T-cell (primary cell): ENCODE measurements around the gene HAND1. TPM values are rescaled to one million over a fixed set of nuclear protein-coding genes. Genes with fewer than 3 reads are reported as not detected.

Experiments
- ATAC-seq, 4 experiments: fragments of 200-7000 bp in 3 of 4; fragments of 150-1000 bp in 1 of 4; cut with Tn5 transposase; replicated peaks in 1 of 4; 1 replicate in 3 of 4; 2 replicates in 1 of 4; pipeline ENCODE4 v1.10.0; 2021; ENCODE audit warnings: moderate library complexity in 3 of 4, mild to moderate bottlenecking in 2 of 4, moderate number of reproducible peaks in 1 of 4
- CTCF ChIA-PET, 2 donors: fragments of 300-600 bp; sonication (Branson Sonifier 250); formaldehyde crosslinking; loops; one replicate each; lab custom pipeline; 2022; ENCODE audit warnings: antibody characterized with exemption in 2 of 2; lab: Charles Lee
- POLR2A ChIA-PET, 2 donors: fragments of 300-600 bp; sonication (Branson Sonifier 250); formaldehyde crosslinking; loops; one replicate each; lab custom pipeline; 2022; ENCODE audit warnings: antibody characterized with exemption in 2 of 2; lab: Charles Lee
- DNase-seq, 35 experiments: peaks; one replicate each; pipeline versions ENCODE4 v3.0.0 to v3.0.0-alpha.2; 2013 to 2023
- H3K27ac ChIP-seq: one replicate; pipeline ENCODE4 v1.5.1; 2013; ENCODE audit warnings: low read length
- H3K27me3 ChIP-seq, 2 experiments: replicated peaks in 1 of 2; 1 replicate in 1 of 2; 2 replicates in 1 of 2; pipeline versions ENCODE4 v1.6.1 to v1.7.0; 2013; ENCODE audit warnings: low read length in 1 of 2, mixed read lengths in 1 of 2; ENCODE audit not compliant: control insufficient read depth in 2 of 2, insufficient read depth in 2 of 2; ENCODE audit errors: extremely low read depth in 1 of 2
- H3K36me3 ChIP-seq, 2 donors: 1 replicate in 1 of 2; 2 replicates in 1 of 2; pipeline versions ENCODE4 v1.6.1 to v1.7.0; 2013; ENCODE audit warnings: low read length in 1 of 2; ENCODE audit not compliant: control insufficient read depth in 2 of 2, insufficient read depth in 1 of 2; ENCODE audit errors: extremely low read depth in 1 of 2
- H3K4me1 ChIP-seq, 2 experiments: 1 replicate in 1 of 2; 2 replicates in 1 of 2; pipeline versions ENCODE4 v1.6.1 to v1.7.0; 2013; ENCODE audit warnings: low read length in 2 of 2, mixed read lengths in 1 of 2; ENCODE audit not compliant: insufficient read depth in 2 of 2, control insufficient read depth in 1 of 2; ENCODE audit errors: extremely low read depth in 1 of 2
- H3K4me3 ChIP-seq, 2 donors: 1 replicate in 1 of 2; 2 replicates in 1 of 2; pipeline versions ENCODE4 v1.5.1 to v1.7.0; 2013; ENCODE audit warnings: mild to moderate bottlenecking in 2 of 2, low read length in 1 of 2, moderate library complexity in 1 of 2; ENCODE audit not compliant: control insufficient read depth in 1 of 2; ENCODE audit errors: extremely low read depth in 1 of 2
- H3K9me3 ChIP-seq: 2 replicates; pipeline ENCODE4 v1.7.0; 2013
- H3K27ac Mint-ChIP-seq, 2 donors: one replicate each; pipeline ENCODE4 v1.8.0; 2020 to 2021; ENCODE audit warnings: mild to moderate bottlenecking in 2 of 2, mixed read lengths in 2 of 2
- H3K27me3 Mint-ChIP-seq, 2 donors: one replicate each; pipeline ENCODE4 v1.8.0; 2021 to 2022; ENCODE audit warnings: mixed read lengths in 2 of 2
- H3K36me3 Mint-ChIP-seq: one replicate; pipeline ENCODE4 v1.8.0; 2021; ENCODE audit warnings: mixed read lengths
- H3K4me1 Mint-ChIP-seq, 3 donors: one replicate each; pipeline ENCODE4 v1.8.0; 2020 to 2022; ENCODE audit warnings: mixed read lengths in 3 of 3, mild to moderate bottlenecking in 1 of 3
- H3K4me3 Mint-ChIP-seq, 3 donors: one replicate each; pipeline ENCODE4 v1.8.0; 2020 to 2022; ENCODE audit warnings: mild to moderate bottlenecking in 3 of 3, mixed read lengths in 3 of 3, moderate library complexity in 3 of 3
- H3K9me3 Mint-ChIP-seq, 3 donors: one replicate each; pipeline ENCODE4 v1.8.0; 2020 to 2022; ENCODE audit warnings: mixed read lengths in 3 of 3
- WGBS: methylation state at CpG from one replicate; pipeline ENCODE4 v1.1.5; 2013; ENCODE audit warnings: missing lambda C conversion rate; ENCODE audit not compliant: insufficient coverage; 5-methylcytosine and 5-hydroxymethylcytosine counted together
- total RNA-seq, 35 experiments: library from RNA in 6 of 35; stranded (reverse) in 6 of 35; fragments of 120-200 nt in 1 of 35; gene quantifications; one replicate each; pipeline versions ENCODE4 v1.2.1 to v1.2.4 and lab custom pipeline; 2013 to 2026

Gene HAND1
- total RNA-seq, 5 donors from 2014 or later (not counting 1 experiment from before 2014, with no cell fraction given): not detected

DNA sequence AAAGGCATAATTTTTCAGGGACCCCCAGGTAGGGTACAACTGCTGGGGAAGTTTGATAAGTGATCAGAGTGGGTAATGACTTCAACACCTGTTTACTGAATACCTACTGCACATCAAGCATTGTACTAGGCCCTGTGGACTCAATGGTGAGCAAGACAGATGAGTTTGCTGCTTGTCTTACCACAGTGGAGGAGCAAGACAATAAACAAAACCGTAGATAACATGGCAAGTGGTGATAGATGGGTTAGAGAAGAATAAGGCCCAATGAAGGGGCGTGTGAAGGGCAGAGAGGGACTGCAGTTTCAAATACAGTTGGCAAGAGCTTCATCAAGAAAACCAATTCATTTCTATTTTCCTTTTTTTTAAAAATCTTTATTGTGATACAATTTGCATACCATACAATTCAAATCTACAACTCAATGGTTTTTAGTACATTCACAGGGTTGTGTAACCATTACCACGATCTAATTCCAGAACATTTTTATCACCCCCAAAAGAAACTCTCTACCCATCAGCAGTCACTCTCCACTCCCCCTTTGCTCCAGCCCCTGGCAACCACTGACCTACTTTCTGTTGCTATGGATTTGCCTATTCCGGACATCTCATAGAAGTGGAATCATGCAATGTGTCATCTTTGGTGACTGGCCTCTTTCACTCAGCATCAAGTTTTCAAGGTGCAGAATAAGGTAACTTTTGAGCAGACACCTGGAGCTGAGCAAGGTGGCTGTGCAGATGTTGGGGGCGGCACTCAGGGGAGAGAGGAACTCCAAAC, 31.9 kb upstream of the HAND1 start:
- peaks cover 0 to 4% (median 0%) of the 10 kb centered on the region in 3 donors for H3K4me1 Mint-ChIP-seq
- Histone ChIP-seq H3K9me3 (no peaks in the 10 kb centered on the region), H3K27ac (no peak overlapping the region), H3K27me3 (peaks cover 2 to 19% of the 10 kb centered on the region in 2 experiments), H3K4me1 (no peaks in the 10 kb centered on the region), H3K36me3 (no peaks in the 10 kb centered on the region), H3K4me3 (no peak overlapping the region)
- ATAC-seq: no peak
- H3K27ac Mint-ChIP-seq: no peak overlapping the region
- DNase-seq: no peak
- no peak overlapping the region for H3K4me3 Mint-ChIP-seq
- ChIA-PET CTCF (no interaction called here), POLR2A (no interaction called here)
- H3K36me3 Mint-ChIP-seq: no peaks in the 10 kb centered on the region
- 79% methylated on average over 2 of the region's 5 CpGs for WGBS
- H3K27me3 Mint-ChIP-seq: peaks cover 27% of the 10 kb centered on the region in 2 donors
- H3K9me3 Mint-ChIP-seq: no peaks in the 10 kb centered on the region

DNA sequence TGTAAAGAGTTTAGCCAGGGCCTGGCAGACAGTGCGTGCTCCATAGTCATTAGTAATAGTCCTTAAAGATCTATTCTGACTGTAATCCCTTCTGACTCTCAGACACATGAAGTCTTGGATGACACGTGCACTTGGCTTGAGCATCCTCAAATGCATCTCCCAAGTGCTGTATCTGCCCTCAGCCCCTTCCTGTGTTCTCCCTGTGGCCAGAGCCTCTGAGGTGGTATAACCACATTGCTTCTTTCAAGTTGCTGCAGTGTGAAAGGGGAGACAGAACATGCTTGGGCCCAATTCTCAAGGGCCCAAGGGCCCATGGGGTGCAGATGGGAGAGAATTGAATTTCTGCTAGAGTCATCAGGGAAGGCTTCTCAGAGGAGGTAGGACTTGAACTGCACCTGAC, 30.1 kb upstream of the HAND1 start:
- no peaks in the 10 kb centered on the region for H3K36me3 Mint-ChIP-seq
- CTCF ChIA-PET: no interaction called here
- H3K27ac ChIP-seq: no peak overlapping the region
- H3K9me3 ChIP-seq: no peaks in the 10 kb centered on the region
- H3K4me3 ChIP-seq: no peak overlapping the region
- H3K27me3 ChIP-seq: peaks cover 2 to 19% of the 10 kb centered on the region in 2 experiments
- H3K27ac Mint-ChIP-seq: no peak overlapping the region
- no peaks in the 10 kb centered on the region for H3K4me1 ChIP-seq
- no peak for ATAC-seq
- peaks cover 15 to 18% of the 10 kb centered on the region in 2 donors for H3K27me3 Mint-ChIP-seq
- no peaks in the 10 kb centered on the region for H3K36me3 ChIP-seq
- peaks cover 0 to 2% (median 0%) of the 10 kb centered on the region in 3 donors for H3K4me1 Mint-ChIP-seq
- H3K9me3 Mint-ChIP-seq: no peaks in the 10 kb centered on the region
- 29% methylated on average over 1 of the region's 2 CpGs for WGBS
- no peak overlapping the region for H3K4me3 Mint-ChIP-seq
- POLR2A ChIA-PET: no interaction called here
- DNase-seq: no peak

GRCh38 chr5:154506716-154507080, 28.7 kb upstream of the HAND1 start:
- ATAC-seq (no peak), DNase-seq (no peak)
- Mint-ChIP-seq H3K4me3 (no peak overlapping the region), H3K27me3 (peaks cover 22 to 27% of the 10 kb centered on the region in 2 donors), H3K9me3 (no peaks in the 10 kb centered on the region), H3K27ac (no peak overlapping the region), H3K4me1 (peaks cover 0 to 2% (median 0%) of the 10 kb centered on the region in 3 donors), H3K36me3 (no peaks in the 10 kb centered on the region)
- Histone ChIP-seq H3K27ac (no peak overlapping the region), H3K4me3 (no peak overlapping the region), H3K9me3 (no peaks in the 10 kb centered on the region), H3K27me3 (peaks cover 3 to 19% of the 10 kb centered on the region in 2 experiments), H3K36me3 (no peaks in the 10 kb centered on the region), H3K4me1 (no peaks in the 10 kb centered on the region)
- CTCF ChIA-PET: no interaction called here
- 85% methylated on average over 11 of the region's 11 CpGs for WGBS
- POLR2A ChIA-PET: no interaction called here

DNA sequence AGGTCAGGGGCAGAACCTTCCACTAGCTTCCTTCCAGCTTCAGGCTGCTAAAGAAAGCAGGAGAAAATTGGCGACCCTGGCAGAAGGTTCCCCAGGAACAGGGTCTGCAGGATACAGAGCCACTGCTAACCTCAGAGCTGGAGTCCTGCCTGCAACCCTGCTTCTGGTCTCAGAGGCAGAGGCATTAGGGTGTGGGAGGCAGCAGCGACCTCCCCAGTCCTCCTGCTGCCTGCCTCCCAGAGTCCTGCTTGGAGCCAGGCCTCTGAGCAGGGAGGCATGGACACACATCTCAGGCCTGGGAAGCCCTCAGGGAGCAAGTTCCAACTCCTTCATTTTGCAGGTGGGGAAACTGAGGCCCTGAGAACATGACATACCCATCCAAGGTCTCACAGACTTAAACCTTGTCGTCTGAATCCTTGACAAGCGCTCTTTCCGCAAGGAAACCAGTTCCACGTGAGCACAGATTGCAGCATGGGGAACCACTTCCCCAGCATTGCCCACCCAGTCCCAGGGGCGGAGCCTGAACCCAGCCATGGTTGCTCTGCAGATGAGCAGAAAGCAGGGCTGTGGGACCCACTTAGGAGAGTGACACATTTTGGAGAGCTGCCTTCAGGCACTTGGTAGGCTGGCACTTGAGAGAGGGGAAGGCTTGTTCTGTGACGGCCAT, 28.2 kb upstream of the HAND1 start:
- Mint-ChIP-seq H3K4me3 (no peak overlapping the region), H3K4me1 (peaks cover 0 to 2% (median 0%) of the 10 kb centered on the region in 3 donors), H3K9me3 (no peaks in the 10 kb centered on the region), H3K36me3 (no peaks in the 10 kb centered on the region), H3K27me3 (peaks cover 25 to 29% of the 10 kb centered on the region in 2 donors), H3K27ac (no peak overlapping the region)
- H3K27ac ChIP-seq: no peak overlapping the region
- no peak for DNase-seq
- no peaks in the 10 kb centered on the region for H3K4me1 ChIP-seq
- H3K27me3 ChIP-seq: peaks cover 2 to 17% of the 10 kb centered on the region in 2 experiments
- ChIA-PET POLR2A (no interaction called here), CTCF (no interaction called here)
- ATAC-seq: no peak
- H3K4me3 ChIP-seq: no peak overlapping the region
- WGBS: 91% methylated on average over 7 of the region's 8 CpGs
- H3K36me3 ChIP-seq: no peaks in the 10 kb centered on the region
- no peaks in the 10 kb centered on the region for H3K9me3 ChIP-seq

GRCh38 chr5:154505567-154505966, 27.5 kb upstream of the HAND1 start:
- Mint-ChIP-seq H3K9me3 (no peaks in the 10 kb centered on the region), H3K4me1 (peaks cover 0 to 2% (median 0%) of the 10 kb centered on the region in 3 donors), H3K27ac (no peak overlapping the region), H3K27me3 (peaks cover 27 to 28% of the 10 kb centered on the region in 2 donors), H3K4me3 (no peak overlapping the region), H3K36me3 (no peaks in the 10 kb centered on the region)
- H3K27me3 ChIP-seq: peaks cover 2 to 16% of the 10 kb centered on the region in 2 experiments
- H3K9me3 ChIP-seq: no peaks in the 10 kb centered on the region
- DNase-seq (no peak), ATAC-seq (no peak)
- no peak overlapping the region for H3K4me3 ChIP-seq
- H3K27ac ChIP-seq: no peak overlapping the region
- ChIA-PET POLR2A (no interaction called here), CTCF (interaction anchor here in 1 of 2 donors (0.6 kb wide), 1 partner anchor 362 kb away, joined by 3 read pairs; no protein-coding TSS in a partner anchor)
- no peaks in the 10 kb centered on the region for H3K4me1 ChIP-seq
- no peaks in the 10 kb centered on the region for H3K36me3 ChIP-seq
- 83% methylated on average over 10 of the region's 10 CpGs for WGBS

DNA sequence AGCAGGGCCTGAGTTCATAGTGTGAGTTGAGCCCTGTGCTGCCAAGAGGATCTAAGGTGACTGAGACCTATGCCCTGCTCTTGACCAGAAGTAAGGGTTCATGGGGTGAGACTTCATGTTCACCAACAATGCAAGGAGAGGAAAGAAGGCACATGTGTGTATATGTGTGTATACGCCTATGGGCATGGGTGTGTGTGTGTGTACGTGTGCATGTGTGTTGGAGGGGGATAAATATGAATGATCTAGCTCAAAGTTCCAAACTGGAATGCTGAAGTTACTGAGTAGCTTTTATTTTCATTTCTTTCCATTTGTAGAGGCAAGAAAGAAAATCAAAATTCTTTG, 25.6 kb upstream of the HAND1 start:
- no peaks in the 10 kb centered on the region for H3K9me3 ChIP-seq
- CTCF ChIA-PET: no interaction called here
- H3K27ac Mint-ChIP-seq: no peak overlapping the region
- H3K4me3 Mint-ChIP-seq: no peak overlapping the region
- DNase-seq (no peak), ATAC-seq (no peak)
- no peaks in the 10 kb centered on the region for H3K4me1 ChIP-seq
- peaks cover 0 to 2% (median 0%) of the 10 kb centered on the region in 3 donors for H3K4me1 Mint-ChIP-seq
- peaks cover 28 to 36% of the 10 kb centered on the region in 2 donors for H3K27me3 Mint-ChIP-seq
- POLR2A ChIA-PET: no interaction called here
- H3K36me3 ChIP-seq: no peaks in the 10 kb centered on the region
- no peak overlapping the region for H3K4me3 ChIP-seq
- no peak overlapping the region for H3K27ac ChIP-seq
- WGBS: no CpG with 5 or more reads among the region's 2 CpGs
- H3K36me3 Mint-ChIP-seq: no peaks in the 10 kb centered on the region
- no peaks in the 10 kb centered on the region for H3K9me3 Mint-ChIP-seq
- peaks cover 2 to 22% of the 10 kb centered on the region in 2 experiments for H3K27me3 ChIP-seq
